GM21576 (cell line): ENCODE data around the gene MYO5B.

ENCODE experiments used
- ATAC-seq: cut with Tn5 transposase; IDR thresholded peaks from one replicate; pipeline ENCODE4 v1.9.1; 2021; ENCODE audit warnings: mild to moderate bottlenecking, moderate library complexity; ENCODE audit not compliant: unreplicated experiment

Gene MYO5B

DNA sequence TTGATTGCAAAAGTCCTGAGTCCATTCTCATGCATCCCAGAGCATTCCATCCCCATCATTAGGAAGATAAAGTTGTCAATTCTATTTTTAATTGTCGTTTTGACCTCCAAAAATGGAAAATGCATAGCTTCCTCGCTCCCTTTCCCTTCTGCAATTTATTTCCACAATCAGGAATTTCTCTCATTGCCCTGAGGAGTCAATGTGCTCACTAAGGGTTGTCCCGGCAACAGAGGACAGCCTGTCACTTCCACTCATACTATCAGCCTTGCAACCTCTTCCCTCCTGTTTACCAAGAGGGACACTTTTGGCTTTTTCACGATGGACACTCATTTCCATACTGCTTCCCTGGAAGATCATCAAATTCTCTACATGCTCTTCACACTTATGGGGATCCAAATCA lies 164.8 kb downstream of the MYO5B start:
- no peak for ATAC-seq

- no peak for ATAC-seq
Measured at GRCh38 chr18:50027996-50028395, 167.0 kb downstream of the MYO5B start.

- no peak for ATAC-seq
Measured at GRCh38 chr18:50024466-50024865, 170.5 kb downstream of the MYO5B start.

DNA sequence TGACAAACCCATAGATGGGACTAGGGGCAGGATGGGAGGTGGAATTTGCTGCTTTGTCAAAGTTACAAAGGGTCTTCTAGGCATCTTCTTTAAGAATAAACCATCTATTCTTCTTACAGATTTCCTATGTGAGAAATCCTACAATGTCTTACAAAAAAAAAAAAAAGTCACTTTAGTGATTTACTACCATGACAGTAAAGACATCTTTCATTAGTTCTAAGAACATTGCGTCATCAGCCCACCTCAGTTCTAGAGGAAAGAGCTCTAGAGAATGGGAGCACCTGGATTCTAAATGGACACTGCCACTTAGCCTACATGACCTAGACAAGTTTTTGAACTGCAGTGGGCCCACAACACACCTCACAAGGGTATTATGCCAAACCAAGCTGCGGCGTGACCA lies 172.0 kb downstream of the MYO5B start:
- no peak for ATAC-seq

DNA sequence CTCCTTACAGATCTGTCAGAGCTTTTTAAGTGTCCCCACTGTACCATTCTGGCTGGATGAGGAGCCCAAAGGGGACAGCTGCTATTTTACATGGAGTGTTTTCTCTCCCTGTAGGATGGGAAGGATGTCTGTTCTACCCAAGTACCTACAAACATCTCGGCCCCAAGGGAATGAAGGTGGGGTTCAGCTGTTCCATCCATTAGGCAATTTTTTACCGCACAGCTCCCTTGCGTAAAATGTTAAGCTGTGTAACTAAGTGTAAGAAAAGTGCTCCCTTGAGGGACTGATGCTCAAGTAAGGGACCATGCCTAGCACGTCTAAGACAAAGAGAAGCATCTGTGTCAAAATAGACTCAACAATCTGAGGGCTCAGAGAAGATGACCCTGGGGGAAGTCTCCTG lies 180.3 kb downstream of the MYO5B start:
- no peak for ATAC-seq

DNA sequence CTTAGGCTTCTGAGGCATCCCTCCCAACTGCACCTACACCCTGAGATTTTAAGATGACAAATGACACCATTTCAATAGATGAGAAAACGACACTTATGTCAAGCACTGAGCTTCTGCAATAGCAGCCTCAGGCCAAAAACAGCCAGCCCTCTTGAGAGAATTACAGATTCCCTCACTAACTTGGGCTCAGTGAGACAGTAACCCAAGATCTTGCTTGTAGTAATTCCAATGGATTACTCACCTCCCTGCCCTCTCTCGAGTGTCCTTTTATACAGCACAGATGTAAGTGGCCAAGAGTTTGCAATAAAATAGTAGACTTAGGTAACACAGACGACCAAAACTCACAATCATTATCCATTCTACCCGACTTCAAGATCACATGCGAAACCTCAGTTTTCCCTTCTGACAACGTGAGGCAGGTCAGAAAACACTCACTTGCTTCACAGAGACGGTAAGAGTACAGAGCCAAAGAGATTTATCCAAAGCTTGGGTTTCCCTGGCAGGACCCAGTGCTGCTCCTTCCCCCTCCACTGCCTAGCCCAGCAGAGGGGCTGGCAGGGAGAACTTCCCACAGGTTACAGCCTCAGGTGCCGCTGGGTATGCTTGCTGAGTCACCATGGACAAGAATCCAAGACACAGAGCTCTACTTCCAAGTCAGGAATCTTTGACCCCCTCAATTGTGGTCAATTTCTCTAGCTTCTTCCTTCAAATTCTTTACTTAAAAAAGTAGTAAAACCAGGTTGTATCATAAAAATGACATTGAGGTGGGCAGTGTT lies 181.4 kb downstream of the MYO5B start:
- ATAC-seq, result no peak

DNA sequence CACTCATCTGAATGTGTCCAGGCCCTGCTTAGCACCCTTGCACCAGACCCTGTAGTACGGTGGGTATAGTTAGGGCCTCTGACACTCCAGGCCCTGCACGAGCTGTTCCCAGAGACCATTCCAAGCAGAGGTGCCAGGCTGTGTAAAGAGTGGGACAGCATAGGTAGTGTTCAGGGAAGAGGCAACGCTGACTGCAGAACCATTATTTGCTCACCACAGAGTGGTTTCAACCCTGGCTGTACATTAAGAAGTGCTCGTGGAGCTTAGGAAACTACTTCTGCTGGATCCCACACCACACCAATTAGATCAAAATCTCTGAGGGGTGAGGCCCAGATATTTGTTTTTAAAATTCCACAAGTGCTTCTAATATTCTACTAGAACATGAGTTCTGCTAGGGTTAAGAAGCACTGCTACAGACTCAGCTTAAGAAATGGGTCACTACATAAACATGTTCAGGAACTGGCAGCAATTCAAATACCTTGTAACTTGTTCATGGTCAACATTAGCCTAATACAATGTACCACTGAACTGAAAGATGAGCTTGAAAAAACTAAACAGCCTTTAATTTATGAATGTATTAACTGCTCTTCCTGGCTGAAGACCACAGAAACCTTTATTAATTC lies 183.0 kb downstream of the MYO5B start:
- no peak for ATAC-seq

- no peak for ATAC-seq
Measured at GRCh38 chr18:50009773-50010335, 185.1 kb downstream of the MYO5B start.

- ATAC-seq, result no peak
Measured at GRCh38 chr18:50008306-50008705, 186.6 kb downstream of the MYO5B start.

DNA sequence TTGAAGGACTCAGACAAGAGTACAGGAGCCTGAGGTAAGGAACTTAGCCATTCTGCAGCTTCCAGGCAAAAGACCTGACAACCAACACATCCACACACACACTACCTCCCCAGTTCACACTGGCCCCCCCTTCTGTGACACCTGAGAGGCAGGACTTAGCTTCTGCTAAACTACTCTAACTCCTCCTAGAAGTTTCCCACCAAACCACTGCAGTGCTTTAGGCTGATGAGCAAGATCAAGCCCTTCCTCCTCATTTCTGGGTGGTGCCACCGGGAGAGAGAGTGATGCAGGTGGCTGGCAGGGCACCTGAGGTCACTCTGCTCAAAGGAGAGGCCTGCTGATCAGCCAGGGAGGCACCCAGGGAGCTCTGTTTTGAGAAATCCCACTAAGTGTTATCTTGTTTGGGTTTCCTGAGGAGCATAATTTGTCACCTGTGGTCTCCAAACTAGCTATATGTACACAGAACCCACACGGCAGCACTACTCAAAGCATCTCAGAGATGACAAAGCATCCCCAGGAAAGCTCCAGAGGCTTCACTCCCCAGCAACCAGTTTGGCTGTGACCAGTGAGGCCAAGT lies 188.4 kb downstream of the MYO5B start:
- ATAC-seq, result no peak

DNA sequence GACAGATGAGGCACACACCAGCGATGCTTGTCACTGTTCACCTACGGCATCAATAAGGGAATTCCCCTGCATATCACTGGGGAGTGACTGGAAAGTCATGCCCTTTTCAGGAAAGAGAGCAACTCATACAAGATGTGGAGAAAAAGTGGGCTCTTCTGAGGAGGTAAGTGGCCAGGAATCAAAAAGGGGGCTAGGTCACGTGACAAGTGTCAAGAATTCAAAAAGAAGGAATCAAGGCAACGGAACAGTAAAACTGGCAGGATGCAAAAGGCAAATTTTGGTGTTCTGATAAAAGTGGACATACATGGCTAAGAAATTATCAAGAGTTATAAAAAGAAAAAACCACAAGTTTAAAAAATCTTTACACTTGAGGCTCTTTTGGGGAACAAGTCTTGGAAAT lies 190.9 kb downstream of the MYO5B start:
- ATAC-seq, result no peak

DNA sequence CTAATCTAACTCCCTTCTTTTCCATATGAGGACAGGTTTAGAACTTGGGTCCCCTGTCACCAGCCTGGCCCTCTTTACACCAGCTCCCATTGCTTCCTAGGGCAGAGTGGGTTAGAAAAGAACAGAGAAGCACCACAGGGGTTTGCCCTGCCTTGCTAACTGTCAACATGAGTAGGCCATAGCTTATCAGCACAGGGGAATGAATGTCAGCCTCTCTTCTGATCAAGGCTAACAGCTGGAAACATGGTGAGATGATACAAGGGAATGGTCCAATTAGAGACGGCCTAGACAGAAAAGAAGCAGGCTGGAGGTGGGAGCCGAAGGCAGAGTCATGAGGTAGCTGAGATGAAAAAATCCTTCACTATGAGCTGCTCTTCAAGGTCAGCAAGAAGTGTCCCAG lies 192.2 kb downstream of the MYO5B start:
- ATAC-seq, result no peak

GRCh38 chr18:50000227-50000626 lies 194.7 kb downstream of the MYO5B start:
- no peak for ATAC-seq

DNA sequence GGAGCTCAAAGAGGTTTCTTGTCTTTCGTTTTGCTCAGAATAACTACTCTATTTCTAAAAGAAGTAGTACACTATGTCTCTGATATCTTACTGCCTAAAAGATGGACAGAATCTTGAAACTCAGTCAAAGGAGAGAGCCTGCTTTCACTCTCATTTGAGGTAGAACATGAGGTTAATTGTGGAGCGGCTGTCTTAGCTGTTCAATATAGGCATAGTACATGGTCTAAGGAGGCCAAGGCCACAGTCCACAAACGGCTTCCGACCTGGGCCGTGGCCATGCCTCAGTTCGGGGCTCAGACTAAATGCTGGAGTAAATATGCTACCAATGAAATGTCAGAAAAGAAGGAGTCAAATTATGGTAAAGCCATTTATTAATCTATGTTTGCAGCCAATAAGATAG lies 195.8 kb downstream of the MYO5B start:
- ATAC-seq, result no peak

- ATAC-seq, result no peak
Measured at GRCh38 chr18:49997558-49997957, 197.4 kb downstream of the MYO5B start.

DNA sequence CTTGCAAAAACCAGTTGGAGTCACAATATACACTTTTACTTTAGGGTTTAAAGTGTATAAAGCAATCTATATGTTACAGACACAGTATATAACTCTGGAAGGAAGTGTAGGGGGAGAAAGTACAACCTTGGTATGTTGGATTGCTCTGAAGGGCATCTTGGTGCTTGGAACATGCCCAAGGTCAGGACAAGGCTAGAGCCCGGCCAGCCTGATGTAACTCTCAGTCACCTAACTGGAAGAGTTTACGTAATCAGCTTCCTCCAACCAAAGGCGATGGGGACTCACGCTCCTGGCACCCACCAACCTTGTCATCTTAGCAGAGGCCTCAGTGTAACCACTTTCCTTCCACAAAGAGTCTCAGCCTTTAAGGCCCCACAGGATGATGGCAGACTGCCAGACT lies 200.5 kb downstream of the MYO5B start:
- no peak for ATAC-seq

- ATAC-seq, result no peak
Measured at GRCh38 chr18:49993299-49993698, 201.6 kb downstream of the MYO5B start.

DNA sequence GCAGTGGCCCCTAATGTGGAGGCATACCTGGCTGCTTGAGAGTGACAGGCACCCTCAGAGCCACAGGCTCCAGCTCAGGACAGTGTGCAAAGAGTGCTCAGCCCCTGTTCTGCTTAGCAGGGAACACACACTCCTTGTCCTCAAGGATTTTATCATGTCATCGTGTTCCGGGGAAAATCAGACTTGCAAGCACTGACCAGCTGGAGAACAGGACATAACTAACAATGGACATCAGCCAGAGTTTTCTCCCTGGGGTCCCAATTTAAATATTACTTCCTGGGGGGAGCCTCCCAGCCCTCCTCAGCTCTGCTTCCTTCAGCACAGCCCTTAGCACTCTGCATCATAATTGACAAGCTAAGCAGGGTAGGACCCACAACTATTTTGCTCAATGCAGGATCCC lies 206.2 kb downstream of the MYO5B start:
- no peak for ATAC-seq

- ATAC-seq, result no peak
Measured at GRCh38 chr18:49988101-49988500, 206.8 kb downstream of the MYO5B start.

DNA sequence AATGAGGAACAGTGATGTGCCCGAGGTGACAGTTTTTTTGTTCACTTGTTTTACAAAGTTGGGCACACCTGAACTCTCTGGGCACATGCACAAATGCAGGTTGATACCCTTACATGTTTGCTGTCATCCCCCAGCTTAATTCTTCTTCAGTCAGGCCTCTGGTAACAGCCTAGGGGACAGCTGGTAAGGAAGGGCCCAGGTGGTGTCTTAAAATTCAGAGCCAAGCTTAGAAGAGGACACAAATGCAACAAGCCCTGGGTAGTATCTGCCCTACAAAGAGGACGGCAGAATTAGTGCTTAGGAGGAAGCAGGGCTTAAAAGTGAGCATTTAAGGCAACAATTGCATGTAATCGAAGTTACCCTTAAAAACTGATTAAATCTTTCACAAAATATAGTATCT lies 209.7 kb downstream of the MYO5B start:
- no peak for ATAC-seq

- ATAC-seq, result no peak
Measured at GRCh38 chr18:49980896-49981295, 214.1 kb downstream of the MYO5B start.
